Neural progenitor cell (in vitro differentiated cells): ENCODE data around the gene WDR88. TPM values are rescaled to one million over a fixed set of nuclear protein-coding genes. Genes with fewer than 3 reads are reported as not detected.

Experiments
- DNase-seq: peaks from one replicate; pipeline ENCODE4 v3.0.0-alpha.2; 2016; ENCODE audit warnings: low spot score
- H2AFZ ChIP-seq: fragments of 200-600 bp; sonication (generic); replicated peaks from 2 replicates; pipeline ENCODE4 v1.6.1; 2016; ENCODE audit warnings: antibody characterized with exemption
- H3F3A ChIP-seq: fragments of 200-600 bp; sonication (generic); 2 replicates; pipeline ENCODE4 v1.6.1; 2016; ENCODE audit warnings: antibody characterized with exemption, low read depth
- H3K27ac ChIP-seq: fragments of 200-600 bp; sonication (generic); 2 replicates; pipeline ENCODE4 v1.5.1; 2016; ENCODE audit warnings: mild to moderate bottlenecking
- H3K27me3 ChIP-seq: fragments of 200-600 bp; sonication (generic); 2 replicates; pipeline ENCODE4 v1.6.1; 2016; ENCODE audit warnings: mild to moderate bottlenecking, moderate library complexity
- H3K36me3 ChIP-seq: fragments of 200-600 bp; sonication (generic); 2 replicates; pipeline ENCODE4 v1.5.1; 2016
- H3K4me1 ChIP-seq: fragments of 200-600 bp; sonication (generic); 2 replicates; pipeline ENCODE4 v1.6.1; 2016; ENCODE audit warnings: mixed run types
- H3K4me2 ChIP-seq: fragments of 200-600 bp; sonication (generic); 2 replicates; pipeline ENCODE4 v1.6.1; 2016
- H3K4me3 ChIP-seq: fragments of 200-600 bp; sonication (generic); 2 replicates; pipeline ENCODE4 v1.5.1; 2016
- H3K79me2 ChIP-seq: fragments of 200-600 bp; sonication (generic); 2 replicates; pipeline ENCODE4 v1.6.1; 2016; ENCODE audit warnings: low read depth
- H3K9ac ChIP-seq: fragments of 200-600 bp; sonication (generic); 2 replicates; pipeline ENCODE4 v1.6.1; 2016
- H3K9me3 ChIP-seq: fragments of 200-600 bp; sonication (generic); 2 replicates; pipeline ENCODE4 v1.5.1; 2016; ENCODE audit warnings: low read depth
- H4K20me1 ChIP-seq: fragments of 200-600 bp; sonication (generic); 2 replicates; pipeline ENCODE4 v1.6.1; 2016; ENCODE audit warnings: low read depth
- H3K27ac Mint-ChIP-seq: 3 replicates; pipeline ENCODE4 v1.8.0; 2021; ENCODE audit warnings: mixed read lengths
- H3K27me3 Mint-ChIP-seq: 2 replicates; pipeline ENCODE4 v1.8.0; 2022; ENCODE audit warnings: low read depth, mild to moderate bottlenecking, inconsistent platforms, moderate library complexity, mixed read lengths; ENCODE audit not compliant: insufficient read depth
- H3K36me3 Mint-ChIP-seq: 3 replicates; pipeline ENCODE4 v1.8.0; 2021; ENCODE audit warnings: mixed read lengths
- H3K4me1 Mint-ChIP-seq: 3 replicates; pipeline ENCODE4 v1.8.0; 2021; ENCODE audit warnings: mixed read lengths
- H3K4me3 Mint-ChIP-seq: 3 replicates; pipeline ENCODE4 v1.8.0; 2021; ENCODE audit warnings: mild to moderate bottlenecking, moderate library complexity, mixed read lengths
- H3K9me3 Mint-ChIP-seq: 3 replicates; pipeline ENCODE4 v1.8.0; 2020; ENCODE audit warnings: mixed read lengths
- CTCF ChIP-seq: fragments of 200-600 bp; sonication (generic); IDR thresholded peaks from 2 replicates; pipeline ENCODE4 v1.5.1; 2017; ENCODE audit warnings: antibody characterized with exemption, mild to moderate bottlenecking
- EZH2 ChIP-seq: fragments of 200-600 bp; sonication (generic); IDR thresholded peaks from 2 replicates; pipeline ENCODE4 v1.6.1; 2017; ENCODE audit warnings: antibody characterized with exemption, mild to moderate bottlenecking, moderate library complexity
- EZH2phosphoT487 ChIP-seq: fragments of 200-600 bp; sonication (generic); IDR thresholded peaks from 2 replicates; pipeline ENCODE4 v1.6.1; 2017; ENCODE audit warnings: antibody characterized with exemption
- total RNA-seq: library from RNA; depleted of rRNA; stranded (reverse); fragments of >200 nt; gene quantifications from 2 replicates; pipeline ENCODE4 v1.2.3, GENCODE V29; 2015; ENCODE audit warnings: low replicate concordance

WDR88 gene
- total RNA-seq, 1 donor from 2014 or later, result not detected

GRCh38 chr19:33146209-33146608 lies 14.3 kb downstream of the WDR88 start:
- H3K4me1 ChIP-seq, result no peaks in the 10 kb centered on the region
- H3K27me3 Mint-ChIP-seq, result peaks cover 8% of the 10 kb centered on the region

GRCh38 chr19:33147538-33147937 lies 15.6 kb downstream of the WDR88 start:
- H3K27me3 Mint-ChIP-seq, result peaks cover 8% of the 10 kb centered on the region
- no peaks in the 10 kb centered on the region for H3K36me3 ChIP-seq
- H3K4me3 Mint-ChIP-seq, result no peak overlapping the region
- no peaks in the 10 kb centered on the region for H3F3A ChIP-seq
- no peak overlapping the region for H2AFZ ChIP-seq
- H3K4me3 ChIP-seq, result no peak overlapping the region
- H3K4me1 ChIP-seq, result no peaks in the 10 kb centered on the region
- TF ChIP-seq EZH2phosphoT487 (no peak), EZH2 (no peak), CTCF (no peak)
- H3K4me2 ChIP-seq, result no peak overlapping the region
- H3K4me1 Mint-ChIP-seq, result peaks cover 5% of the 10 kb centered on the region
- H3K9me3 ChIP-seq, result no peaks in the 10 kb centered on the region
- no peaks in the 10 kb centered on the region for H4K20me1 ChIP-seq
- no peak for DNase-seq
- H3K27ac ChIP-seq, result no peak overlapping the region
- no peaks in the 10 kb centered on the region for H3K27me3 ChIP-seq
- no peak overlapping the region for H3K9ac ChIP-seq
- H3K79me2 ChIP-seq, result no peaks in the 10 kb centered on the region
- no peaks in the 10 kb centered on the region for H3K9me3 Mint-ChIP-seq
- H3K27ac Mint-ChIP-seq, result no peak overlapping the region
- H3K36me3 Mint-ChIP-seq, result no peaks in the 10 kb centered on the region

More at GRCh38 chr19:33146209-33146608, 14.3 kb downstream of the WDR88 start:
- no peaks in the 10 kb centered on the region for H3K9me3 ChIP-seq
- no peak overlapping the region for H2AFZ ChIP-seq
- no peaks in the 10 kb centered on the region for H3F3A ChIP-seq
- no peak overlapping the region for H3K4me3 ChIP-seq
- Mint-ChIP-seq H3K9me3 (no peaks in the 10 kb centered on the region), H3K4me1 (peaks cover 5% of the 10 kb centered on the region), H3K36me3 (no peaks in the 10 kb centered on the region), H3K4me3 (no peak overlapping the region), H3K27ac (no peak overlapping the region)
- H3K27ac ChIP-seq, result no peak overlapping the region
- TF ChIP-seq CTCF, result no peak
- TF ChIP-seq EZH2, result no peak
- no peak for TF ChIP-seq EZH2phosphoT487
- no peak overlapping the region for H3K4me2 ChIP-seq
- H4K20me1 ChIP-seq, result no peaks in the 10 kb centered on the region
- H3K27me3 ChIP-seq, result no peaks in the 10 kb centered on the region
- no peaks in the 10 kb centered on the region for H3K79me2 ChIP-seq
- no peak for DNase-seq
- H3K9ac ChIP-seq, result no peak overlapping the region
- H3K36me3 ChIP-seq, result no peaks in the 10 kb centered on the region

- H4K20me1 ChIP-seq, result no peaks in the 10 kb centered on the region
- Mint-ChIP-seq H3K9me3 (no peaks in the 10 kb centered on the region), H3K27ac (no peak overlapping the region), H3K27me3 (peaks cover 7% of the 10 kb centered on the region), H3K4me1 (no peaks in the 10 kb centered on the region), H3K36me3 (no peaks in the 10 kb centered on the region), H3K4me3 (no peak overlapping the region)
- H3K36me3 ChIP-seq, result no peaks in the 10 kb centered on the region
- no peaks in the 10 kb centered on the region for H3K27me3 ChIP-seq
- H3K27ac ChIP-seq, result no peak overlapping the region
- no peak overlapping the region for H2AFZ ChIP-seq
- no peak overlapping the region for H3K9ac ChIP-seq
- H3K4me1 ChIP-seq, result no peaks in the 10 kb centered on the region
- H3K4me2 ChIP-seq, result no peak overlapping the region
- no peaks in the 10 kb centered on the region for H3K9me3 ChIP-seq
- H3K4me3 ChIP-seq, result no peak overlapping the region
- H3F3A ChIP-seq, result no peaks in the 10 kb centered on the region
- no peak for TF ChIP-seq CTCF
- no peak for TF ChIP-seq EZH2phosphoT487
- no peak for TF ChIP-seq EZH2
- no peak for DNase-seq
- H3K79me2 ChIP-seq, result no peaks in the 10 kb centered on the region
Measured at GRCh38 chr19:33150852-33151518, 19.1 kb downstream of the WDR88 start.
